HG03045 (cell line): ENCODE data around the gene SYT4.
A peak's percentile ranks its signal among the peaks of the same experiment; 100 is the strongest.
"Not testable (repeated sequence)": the region's sequence is repeated elsewhere in the genome, so short reads cannot be mapped to it uniquely, and the experiment has no call there.

Experiments
- ATAC-seq: cut with Tn5 transposase; IDR thresholded peaks from one replicate; pipeline ENCODE4 v1.9.1; 2021; ENCODE audit warnings: mild to moderate bottlenecking, moderate library complexity; ENCODE audit not compliant: unreplicated experiment

Gene SYT4, protein sequence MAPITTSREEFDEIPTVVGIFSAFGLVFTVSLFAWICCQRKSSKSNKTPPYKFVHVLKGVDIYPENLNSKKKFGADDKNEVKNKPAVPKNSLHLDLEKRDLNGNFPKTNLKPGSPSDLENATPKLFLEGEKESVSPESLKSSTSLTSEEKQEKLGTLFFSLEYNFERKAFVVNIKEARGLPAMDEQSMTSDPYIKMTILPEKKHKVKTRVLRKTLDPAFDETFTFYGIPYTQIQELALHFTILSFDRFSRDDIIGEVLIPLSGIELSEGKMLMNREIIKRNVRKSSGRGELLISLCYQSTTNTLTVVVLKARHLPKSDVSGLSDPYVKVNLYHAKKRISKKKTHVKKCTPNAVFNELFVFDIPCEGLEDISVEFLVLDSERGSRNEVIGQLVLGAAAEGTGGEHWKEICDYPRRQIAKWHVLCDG

DNA sequence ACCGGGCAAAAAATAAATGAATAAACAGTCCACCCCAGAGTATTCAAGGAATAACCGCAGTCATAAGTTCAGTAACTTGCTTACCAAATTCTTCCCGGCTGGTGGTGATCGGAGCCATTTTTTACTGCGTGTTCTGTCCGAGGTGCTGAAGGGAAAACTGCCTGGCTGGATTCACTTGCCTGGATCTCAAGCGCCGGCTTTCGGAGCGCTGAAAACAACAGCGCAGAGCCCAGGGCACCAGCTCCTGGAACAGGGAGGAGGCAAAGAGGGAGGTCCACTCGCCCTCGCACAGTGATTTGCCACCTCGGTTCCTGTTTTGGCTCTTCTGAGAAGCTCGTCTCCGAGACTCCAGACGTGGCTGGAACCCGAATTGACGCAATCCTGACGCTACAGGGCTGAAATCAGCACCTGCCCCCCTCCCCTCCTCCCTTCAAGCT, at the start of gene SYT4:
Gene SYT4 (minus strand): TSS at position 327 of the 437 bp plus-strand sequence. CDS start 209 bp downstream, at position 118.
- no peak for ATAC-seq

DNA sequence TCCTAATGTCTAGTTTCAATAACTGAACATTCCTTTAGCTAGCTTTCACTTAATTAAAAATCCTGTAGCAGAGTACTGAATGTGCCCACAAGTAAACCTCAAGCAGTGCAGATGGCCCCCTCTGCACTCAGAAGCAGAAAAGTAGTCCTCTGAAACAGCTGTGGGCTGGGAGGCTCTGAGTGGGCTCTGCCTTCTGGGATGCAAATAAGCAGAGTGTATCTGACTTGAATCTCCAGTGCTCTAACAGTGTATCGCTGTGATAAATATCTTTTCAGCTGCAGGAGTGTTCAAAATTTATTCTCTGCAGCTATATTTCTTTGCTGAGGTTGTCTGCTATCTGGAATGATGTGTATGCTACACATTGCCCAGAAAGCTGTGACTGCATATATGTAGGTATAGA, 44.8 kb upstream of the SYT4 start:
- no peak for ATAC-seq

DNA sequence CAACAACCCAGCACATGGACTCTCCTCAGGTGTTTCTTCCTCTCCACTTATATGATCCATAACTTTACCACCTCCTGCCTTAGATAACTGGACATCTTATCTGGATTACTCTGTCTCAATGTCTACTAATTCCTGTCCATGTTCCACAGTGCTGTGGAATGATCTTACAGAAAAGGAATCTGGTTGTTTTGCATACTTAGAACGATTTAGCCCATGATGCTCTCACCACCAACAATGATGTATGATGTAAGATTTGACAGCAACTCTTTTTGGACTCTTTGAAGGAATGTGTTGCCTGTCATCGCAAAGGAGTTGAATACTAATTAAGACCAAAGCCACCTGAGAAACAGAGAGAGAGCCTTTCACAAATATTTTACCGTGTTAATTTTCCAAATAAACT, 37.7 kb upstream of the SYT4 start:
- no peak for ATAC-seq

DNA sequence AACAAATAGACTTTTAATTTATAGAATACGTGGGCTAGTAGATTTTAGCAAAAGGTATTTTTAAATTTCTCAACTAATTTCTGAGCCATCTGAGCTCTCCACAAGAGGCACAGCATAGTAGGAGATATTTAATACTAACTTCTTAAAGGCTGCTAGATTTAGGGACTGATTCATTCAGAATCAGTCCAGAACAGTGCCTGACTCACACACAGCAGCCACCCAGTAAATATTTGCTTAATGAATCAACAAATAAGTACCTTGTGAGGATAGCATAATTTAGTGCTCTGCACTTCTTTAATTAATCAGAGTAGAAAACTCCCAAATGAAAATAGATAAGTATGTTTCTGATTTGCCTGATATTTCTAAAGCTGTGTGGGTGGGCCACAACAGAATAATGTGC, 35.6 kb upstream of the SYT4 start:
- no peak for ATAC-seq

DNA sequence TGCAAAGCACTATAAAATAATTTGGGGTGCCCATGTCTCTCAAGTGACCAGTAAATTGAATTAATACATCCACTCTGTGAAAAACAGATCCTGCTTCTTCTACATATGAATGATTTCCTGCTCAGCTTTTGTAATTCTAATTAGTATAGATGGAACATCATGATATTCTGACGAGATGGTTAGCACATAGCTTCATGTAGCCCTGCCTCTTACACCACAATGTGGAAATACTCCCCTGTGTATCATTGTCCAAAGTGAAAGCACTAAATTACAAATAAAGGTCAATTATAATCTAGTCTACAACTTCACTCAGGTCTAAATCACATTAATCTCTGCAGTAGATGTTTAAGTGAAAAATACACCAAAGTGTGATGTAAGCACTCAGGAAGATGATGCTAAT, 32.9 kb upstream of the SYT4 start:
- no peak for ATAC-seq

DNA sequence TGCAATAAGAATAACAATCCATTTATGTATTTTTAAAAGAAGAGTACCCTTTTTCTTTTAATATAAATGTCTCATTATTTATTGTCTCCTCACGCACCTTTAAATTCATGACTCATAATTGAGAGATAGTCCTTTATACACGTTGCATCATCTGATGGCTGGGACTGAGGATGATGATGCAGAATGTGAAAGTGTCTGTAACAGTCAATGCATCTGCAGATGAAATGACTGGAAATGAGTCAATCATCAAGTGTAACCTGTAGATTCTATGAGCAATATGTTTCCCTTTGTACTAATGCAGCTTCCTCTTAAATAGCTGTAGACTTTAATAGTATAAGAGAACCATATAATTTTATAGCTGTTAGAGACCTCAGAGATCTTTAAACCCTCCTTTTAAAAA, 26.1 kb upstream of the SYT4 start:
- ATAC-seq = no peak

DNA sequence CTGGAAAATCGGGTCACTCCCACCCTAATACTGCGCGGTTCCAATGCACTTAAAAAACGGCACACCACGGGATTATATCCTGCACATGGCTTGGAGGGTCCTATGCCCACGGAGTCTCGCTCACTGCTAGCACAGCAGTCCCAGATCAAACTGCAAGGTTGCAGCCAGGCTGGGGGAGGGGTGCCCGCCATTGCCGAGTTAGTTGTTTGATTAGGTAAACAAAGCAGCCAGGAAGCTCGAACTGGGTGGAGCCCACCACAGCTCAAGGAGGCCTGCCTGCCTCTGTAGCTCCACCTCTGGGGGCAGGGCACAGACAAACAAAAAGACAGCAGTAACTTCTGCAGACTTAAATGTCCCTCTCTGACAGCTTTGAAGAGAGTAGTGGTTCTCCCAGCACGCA, 8.9 kb upstream of the SYT4 start:
- ATAC-seq = not testable (repeated sequence)

DNA sequence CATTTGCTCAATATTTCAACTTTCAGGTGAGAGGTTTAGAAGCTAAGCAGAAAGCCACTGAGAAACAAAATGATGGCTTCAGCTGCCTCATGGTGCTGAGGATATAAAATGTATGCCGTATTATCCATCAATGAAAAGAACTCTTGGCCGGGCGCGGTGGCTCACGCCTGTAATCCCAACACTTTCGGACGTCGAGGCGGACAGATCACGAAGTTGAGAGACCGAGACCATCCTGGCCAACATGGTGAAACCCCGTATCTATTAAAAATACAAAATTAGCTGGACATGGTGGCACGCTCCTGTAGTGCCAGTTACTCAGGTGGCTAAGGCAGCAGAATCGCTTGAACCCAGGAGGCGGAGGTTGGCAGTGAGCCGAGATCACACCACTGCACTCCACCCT, 6.0 kb upstream of the SYT4 start:
- no peak for ATAC-seq

DNA sequence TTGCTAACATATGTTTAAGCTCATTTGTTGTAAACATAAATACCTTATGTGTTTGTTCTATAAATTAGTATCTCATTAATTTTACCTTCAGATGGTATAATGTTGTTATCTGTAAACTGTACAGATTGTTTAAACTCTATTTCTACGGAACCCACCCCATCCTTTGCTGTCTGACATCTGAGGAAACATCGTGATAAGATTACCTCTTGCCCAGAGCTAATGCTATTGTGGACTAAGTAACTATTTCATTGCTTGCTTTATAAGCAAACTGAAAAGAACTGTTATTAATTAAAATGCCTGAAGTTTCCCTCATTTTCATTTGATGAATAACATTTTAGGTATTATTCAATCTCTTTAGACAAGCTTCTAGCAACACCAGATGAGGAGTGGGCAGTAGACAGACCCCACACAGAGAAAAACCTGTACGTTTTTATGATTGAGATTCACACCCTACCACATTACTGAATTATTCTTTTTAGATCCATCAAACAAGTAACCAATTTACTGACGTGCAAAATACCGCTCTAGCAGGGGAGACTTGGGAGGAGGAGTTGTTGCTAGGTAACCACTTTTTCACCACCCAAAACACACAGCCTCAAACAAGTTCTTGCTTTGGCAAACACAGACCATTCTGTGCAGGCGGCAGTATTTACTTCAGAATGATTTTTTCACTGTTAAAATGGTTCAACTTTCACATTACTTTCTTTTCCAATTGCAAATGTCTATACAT, 1.9 kb upstream of the SYT4 start:
- ATAC-seq = no peak

DNA sequence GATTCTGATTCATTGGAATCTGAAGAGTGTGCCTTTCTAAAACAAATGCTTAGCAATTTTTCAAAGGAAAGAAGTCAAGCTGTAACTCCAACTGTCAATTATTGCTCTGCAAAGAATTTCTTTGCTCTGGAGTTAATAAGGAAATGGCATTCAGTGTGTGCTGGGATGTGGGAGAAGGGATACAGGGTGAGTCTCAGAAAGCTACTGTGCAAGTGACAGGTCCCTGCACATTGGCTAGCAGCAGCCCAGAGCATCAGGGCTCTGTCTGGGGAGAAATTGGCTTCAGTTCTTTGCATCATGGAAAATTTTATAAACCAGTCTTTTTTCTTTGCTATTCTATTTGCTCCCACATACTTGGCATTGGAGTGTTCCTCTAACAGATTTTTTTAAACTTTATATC, 1.1 kb upstream of the SYT4 start:
- ATAC-seq = no peak

DNA sequence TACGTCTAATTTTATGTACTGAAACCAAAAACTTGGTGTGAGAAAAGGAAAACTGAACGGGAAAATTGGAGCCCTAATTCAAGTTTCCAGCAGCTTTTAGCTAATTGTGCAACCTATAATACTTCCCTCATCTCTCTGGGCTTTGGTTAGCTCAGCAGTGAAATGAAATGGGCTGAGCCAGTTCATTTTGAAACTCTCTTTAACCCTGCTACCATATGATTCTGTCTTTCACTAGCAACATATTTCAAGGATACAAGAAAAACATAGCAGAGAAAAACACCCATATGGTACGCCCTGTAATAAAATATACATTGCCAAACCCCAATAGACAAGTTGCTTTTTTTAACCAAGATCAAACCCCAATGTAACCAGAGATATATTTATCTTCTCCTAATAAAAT, 799 bp downstream of the SYT4 start:
- ATAC-seq = no peak

DNA sequence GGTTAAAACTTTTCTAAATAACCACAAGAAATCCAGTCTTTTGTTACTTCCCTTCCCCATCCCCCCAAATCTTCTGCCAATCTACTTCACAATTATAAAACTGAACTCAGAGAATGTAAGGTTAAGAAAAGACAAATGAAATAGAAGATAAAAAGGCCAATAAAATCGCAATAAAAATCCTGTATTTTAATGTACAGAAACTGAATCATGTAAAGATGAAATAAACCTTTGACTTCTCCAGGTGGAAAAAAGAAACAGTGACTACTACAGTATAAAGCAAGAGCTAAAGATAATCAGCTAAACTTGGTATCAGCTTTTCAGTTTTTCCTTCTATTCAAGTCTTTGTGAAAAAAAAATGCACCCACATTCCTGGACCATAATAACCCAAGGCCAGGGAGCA, 1.7 kb downstream of the SYT4 start:
- ATAC-seq = no peak

DNA sequence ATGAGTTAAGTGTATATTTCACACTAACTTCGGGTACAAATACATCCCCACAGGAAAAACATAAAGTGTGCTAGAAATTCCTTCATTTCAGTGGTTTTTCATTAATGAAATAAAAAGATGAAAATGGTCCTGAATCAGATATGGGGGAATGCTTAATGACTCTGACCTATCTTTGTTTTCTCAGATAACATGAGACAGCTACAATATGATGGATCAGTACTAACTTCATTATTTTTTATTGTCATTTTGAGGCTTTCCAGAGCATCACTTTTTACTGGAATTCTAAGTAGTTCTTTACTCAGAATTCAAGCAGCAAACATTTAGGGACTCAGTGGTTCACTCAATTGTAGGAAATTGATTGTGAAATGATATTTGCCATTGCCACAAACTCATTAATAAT, 2.8 kb downstream of the SYT4 start:
- ATAC-seq = no peak

DNA sequence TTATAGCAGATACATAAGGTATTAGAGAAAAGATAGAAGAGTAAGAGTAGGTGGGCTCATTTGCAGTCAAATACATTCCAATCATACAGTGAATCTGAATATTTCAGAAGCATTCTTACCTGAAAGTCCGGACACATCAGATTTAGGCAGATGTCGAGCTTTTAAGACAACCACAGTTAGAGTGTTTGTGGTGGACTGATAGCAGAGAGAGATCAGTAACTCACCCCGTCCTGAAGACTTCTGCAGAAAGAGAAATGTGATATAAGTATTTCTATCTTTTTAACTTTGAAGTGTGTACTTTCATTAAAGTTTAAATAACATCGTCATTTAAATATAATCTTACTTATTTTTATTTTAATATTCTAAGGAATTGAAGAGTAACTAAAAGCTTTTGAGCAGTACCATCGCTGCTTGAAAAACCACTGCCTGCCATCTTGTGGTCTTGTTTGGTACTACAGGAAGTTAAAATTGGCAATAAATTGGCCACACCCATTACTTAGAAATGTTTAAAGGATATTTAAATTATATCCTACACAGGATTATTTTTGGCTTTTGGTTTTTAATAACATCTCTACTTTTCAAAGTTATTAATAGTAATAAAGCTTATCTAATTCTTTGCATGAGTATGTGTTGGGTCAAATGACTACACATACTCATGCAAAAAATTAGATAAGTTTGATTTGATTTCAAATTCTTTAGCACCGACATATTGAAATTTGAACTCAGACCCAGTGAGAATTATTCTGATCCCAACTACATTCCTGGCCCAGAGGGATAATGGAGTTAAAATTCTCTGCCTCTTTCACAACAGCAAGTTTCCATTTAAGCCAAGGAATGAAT, 5.5 kb downstream of the SYT4 start:
- peak; percentile 56 for ATAC-seq

DNA sequence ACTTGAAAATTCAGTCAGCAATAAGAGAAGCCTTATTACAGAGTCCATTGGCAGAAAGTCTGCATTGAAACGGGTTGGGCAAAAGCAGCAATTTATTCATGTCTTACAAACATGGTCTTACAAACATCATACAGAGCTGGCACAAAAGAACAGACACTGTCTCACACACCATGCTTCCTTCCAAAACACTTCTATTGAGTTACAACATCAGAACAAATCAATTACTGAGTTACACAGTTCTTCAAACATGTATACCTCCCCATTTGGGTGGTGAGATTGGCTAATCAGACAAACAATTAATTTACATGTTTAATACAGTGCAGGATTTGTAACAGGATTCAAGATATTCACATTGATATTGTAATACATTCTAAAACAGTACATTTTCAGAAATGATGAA, 9.5 kb downstream of the SYT4 start:
- no peak for ATAC-seq

DNA sequence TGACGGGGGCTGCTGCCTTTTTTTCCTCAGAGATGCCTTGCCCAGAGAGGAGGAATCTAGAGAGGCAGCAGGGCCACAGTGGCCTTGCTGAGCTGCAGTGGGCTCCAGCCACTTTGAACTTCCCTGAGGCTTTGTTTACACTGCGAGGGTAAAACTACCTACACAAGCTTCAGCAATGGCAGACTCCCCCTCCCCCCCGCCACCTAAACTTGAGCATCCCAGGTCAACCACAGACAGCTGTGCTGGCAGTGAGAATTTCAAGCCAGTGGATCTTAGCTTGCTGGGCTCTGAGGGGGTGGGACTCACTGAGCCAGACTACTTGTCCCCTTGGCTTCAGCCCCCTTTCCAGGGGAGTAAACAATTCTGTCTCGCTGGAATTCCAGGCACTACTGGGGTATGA, 11.8 kb downstream of the SYT4 start:
- ATAC-seq = no peak

DNA sequence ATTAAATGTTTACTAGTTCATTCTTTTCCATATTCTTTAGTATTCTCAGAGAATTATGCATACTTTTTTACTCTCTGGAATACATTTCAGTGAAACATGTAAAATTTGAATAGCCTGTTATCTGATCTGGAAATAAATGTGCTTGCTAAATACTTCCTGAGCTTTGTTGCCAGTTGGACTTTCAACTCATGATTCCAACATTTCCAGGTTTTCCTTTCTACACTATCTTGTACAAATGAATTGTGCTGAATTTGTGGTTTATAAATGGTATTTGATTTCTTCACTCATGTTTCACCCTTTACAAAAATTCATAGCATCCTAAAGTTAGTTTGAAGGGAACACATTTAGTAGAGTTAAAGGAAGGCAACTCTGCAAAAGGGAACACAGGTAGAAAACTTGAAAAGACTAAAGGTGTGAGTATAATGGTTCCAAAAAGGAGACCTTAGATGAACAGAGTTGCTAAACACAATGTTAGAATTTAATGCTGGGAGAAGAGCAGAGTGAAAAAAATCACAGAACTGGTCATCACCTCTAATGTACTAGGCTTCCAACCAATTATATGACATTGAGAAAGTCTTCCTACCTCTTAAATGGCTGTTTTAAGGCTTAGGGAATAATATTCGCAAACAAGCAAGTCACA, 28.6 kb downstream of the SYT4 start:
- ATAC-seq = no peak

DNA sequence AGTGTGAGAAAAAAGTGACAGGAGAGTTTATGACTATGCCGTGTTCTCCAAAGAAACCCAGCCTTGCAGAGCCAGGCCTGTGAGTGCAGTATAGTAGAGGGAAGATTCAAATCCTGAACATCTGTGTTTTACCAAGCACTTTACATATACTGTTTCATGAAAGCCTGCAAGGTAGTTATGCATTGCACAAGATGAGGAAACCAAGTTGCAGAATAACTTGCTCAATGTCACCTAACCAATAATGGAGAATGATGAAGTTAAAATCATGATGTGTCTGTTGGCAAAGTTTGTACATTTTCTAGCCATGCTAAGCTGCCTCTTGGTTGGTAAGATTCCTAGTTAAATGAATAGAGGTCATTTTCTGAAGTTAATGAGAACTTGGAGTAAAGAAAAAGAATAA, 29.3 kb downstream of the SYT4 start:
- ATAC-seq = no peak

DNA sequence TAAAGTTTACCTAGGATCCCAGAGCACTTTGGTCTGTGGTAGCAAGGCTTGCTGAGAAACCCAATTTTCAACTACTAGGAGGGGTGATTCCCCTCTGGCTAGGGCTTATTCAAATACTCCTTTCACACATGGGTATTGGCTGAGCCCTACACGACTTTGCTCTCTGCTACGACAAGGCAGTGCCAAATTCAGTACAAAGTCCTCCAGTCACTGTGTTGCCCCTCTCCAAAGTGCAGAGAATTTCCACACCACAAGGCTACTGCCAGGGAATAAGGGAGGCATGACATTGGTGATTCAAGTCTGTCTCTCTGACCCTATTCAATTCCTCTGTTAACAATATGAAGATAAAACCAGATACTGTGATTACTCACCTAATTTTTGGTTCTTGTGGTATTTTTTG, 38.9 kb downstream of the SYT4 start:
- ATAC-seq = no peak

DNA sequence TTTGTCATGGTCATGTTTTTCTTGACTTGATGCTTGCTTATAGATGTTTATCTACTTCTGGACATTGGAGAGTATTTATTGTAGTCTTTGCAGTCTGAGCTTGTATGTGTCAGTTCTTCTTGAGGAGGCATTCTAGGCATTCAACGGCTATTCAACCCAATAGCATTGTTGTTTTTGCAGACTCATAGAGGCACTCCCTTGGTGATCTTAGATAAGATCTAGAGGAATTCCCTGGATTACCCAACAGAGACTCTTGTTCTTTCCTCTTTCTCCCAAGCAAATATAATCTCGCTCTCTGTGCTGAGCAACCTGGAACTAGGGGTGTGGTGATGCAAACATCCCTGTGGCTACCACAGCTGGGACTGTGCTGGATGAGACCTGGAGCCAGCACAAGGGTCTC, 40.4 kb downstream of the SYT4 start:
- no peak for ATAC-seq

DNA sequence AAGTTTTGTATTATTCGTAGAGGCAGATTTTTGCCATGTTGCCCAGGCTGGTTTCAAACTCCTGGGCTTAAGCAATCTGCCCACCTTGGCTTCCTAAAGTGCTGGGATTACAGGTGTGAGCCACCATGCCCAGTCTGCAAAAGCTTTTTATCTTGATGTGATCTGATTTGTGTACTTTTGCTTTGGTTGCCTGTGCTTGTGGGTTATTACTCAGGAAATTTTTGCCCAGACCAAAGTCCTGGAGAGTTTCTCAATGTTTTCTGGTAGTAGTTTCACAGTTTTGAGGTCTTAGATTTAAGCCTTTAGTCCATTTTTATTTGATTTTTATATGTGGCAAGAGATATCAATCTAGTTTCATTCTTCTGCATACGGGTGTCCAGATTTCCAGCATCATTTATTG, 42.4 kb downstream of the SYT4 start:
- ATAC-seq = no peak
